ENCODE data around the gene DRC3.

The DRC3 gene

GRCh38 chr17:18042983-18043382 is 70.3 kb downstream of the DRC3 start:
- no peak for DNase-seq (ENCODE audit: low read depth in 2 of 3, low spot score in 1 of 3)

- no peak for DNase-seq (ENCODE audit: low read depth in 2 of 3, low spot score in 1 of 3)
Measured at GRCh38 chr17:18043491-18043890, 70.8 kb downstream of the DRC3 start.

- DNase-seq (ENCODE audit: low read depth in 2 of 3, low spot score in 1 of 3) = no peak
Measured at GRCh38 chr17:18044609-18045008, 71.9 kb downstream of the DRC3 start.

GRCh38 chr17:18045691-18046350 is 73.2 kb downstream of the DRC3 start:
- no peak for DNase-seq (ENCODE audit: low read depth in 2 of 3, low spot score in 1 of 3)

- no peak for DNase-seq (ENCODE audit: low read depth in 2 of 3, low spot score in 1 of 3)
Measured at GRCh38 chr17:18055597-18055996, 82.9 kb downstream of the DRC3 start.

GRCh38 chr17:18056214-18056613 is 83.6 kb downstream of the DRC3 start:
- DNase-seq (ENCODE audit: low read depth in 2 of 3, low spot score in 1 of 3) = no peak

- DNase-seq (ENCODE audit: low read depth in 2 of 3, low spot score in 1 of 3) = no peak
Measured at GRCh38 chr17:18059283-18059682, 86.6 kb downstream of the DRC3 start.

- DNase-seq (ENCODE audit: low read depth in 2 of 3, low spot score in 1 of 3) = no peak
Measured at GRCh38 chr17:18064053-18064452, 91.4 kb downstream of the DRC3 start.

GRCh38 chr17:18065546-18065945 is 92.9 kb downstream of the DRC3 start:
- no peak for DNase-seq (ENCODE audit: low read depth in 2 of 3, low spot score in 1 of 3)

Data from stimulated activated CD4-positive, alpha-beta T cell treated with anti-CD3 and anti-CD28 coated beads, Interleukin-12 subunit alpha, Interleukin-12 subunit beta, amount 100 ng/mL, for 48 hours (primary cell).